Measurements from ENCODE around the gene ZC3H11A. TPM values are rescaled to one million over a fixed set of nuclear protein-coding genes. Genes with fewer than 3 reads are reported as not detected.

The ZC3H11A gene
- total RNA-seq, 4 donors from 2014 or later, result 97.8 to 132 (median 107) TPM

GRCh38 chr1:203840208-203840808, 44.9 kb downstream of the ZC3H11A start:
- no peak for TF ChIP-seq POLR2A (IDR thresholded peaks at IDR 0.05)
- TF ChIP-seq CTCF (IDR thresholded peaks at IDR 0.05), result no peak
- 97 to 98% methylated on average over 4 of the region's 4 CpGs for WGBS, 2 donors
- intact Hi-C loops (cut with DNase I; ENCODE audit: low total_unique reads), result no loop called here
- DNase-seq (ENCODE audit: low spot score in 2 of 2), result no peak
- no peak overlapping the region for H3K4me3 ChIP-seq (ENCODE audit: low read depth, poor library complexity, severe bottlenecking)

- DNase-seq (ENCODE audit: low spot score in 2 of 2), result no peak
- TF ChIP-seq POLR2A (IDR thresholded peaks at IDR 0.05) (no peak), CTCF (IDR thresholded peaks at IDR 0.05) (no peak)
- H3K4me3 ChIP-seq (ENCODE audit: low read depth, poor library complexity, severe bottlenecking), result no peak overlapping the region
- 81 to 85% methylated on average over 2 of the region's 2 CpGs for WGBS, 2 donors
- intact Hi-C loops (cut with DNase I; ENCODE audit: low total_unique reads), result no loop called here
These were observed 47.1 kb downstream of the ZC3H11A start for GRCh38 chr1:203842559-203842876.

GRCh38 chr1:203843435-203843834, 48.0 kb downstream of the ZC3H11A start:
- no peak overlapping the region for H3K4me3 ChIP-seq (ENCODE audit: low read depth, poor library complexity, severe bottlenecking)
- 64 to 84% methylated on average over 1 of the region's 1 CpG for WGBS, 2 donors
- TF ChIP-seq POLR2A (IDR thresholded peaks at IDR 0.05) (no peak), CTCF (IDR thresholded peaks at IDR 0.05) (no peak)
- DNase-seq (ENCODE audit: low spot score in 2 of 2), result no peak
- intact Hi-C loops (cut with DNase I; ENCODE audit: low total_unique reads), result no loop called here

Other genes starting within 250 kb of the ZC3H11A start
- 100 to 1,000 TPM; 128 to 140 (median 132) TPM for gene ATP2B4, start 168.8 kb upstream of the ZC3H11A start, total RNA-seq
- gene LAX1, start 30.4 kb upstream of the ZC3H11A start, total RNA-seq, result under 1 TPM; 0.17 to 0.79 (median 0.48) TPM
- gene ZBED6, start within 50 bp of the ZC3H11A start, total RNA-seq, result 10 to 100 TPM; 15.2 to 27.3 (median 18.3) TPM
- 10 to 100 TPM; 36.5 to 51.1 (median 38.8) TPM for gene SNRPE, start 66.0 kb downstream of the ZC3H11A start, total RNA-seq